Muscle layer of colon (tissue), 2 donors: ENCODE results near the gene CCDC187.

ENCODE experiments used
- H3K27ac ChIP-seq: one replicate; pipeline ENCODE4 v1.7.0; 2013; ENCODE audit warnings: low read depth, mild to moderate bottlenecking, low read length, moderate library complexity
- H3K27me3 ChIP-seq, 2 donors: one replicate each; pipeline ENCODE4 v1.7.0; 2013; ENCODE audit warnings: low read length in 2 of 2, mild to moderate bottlenecking in 2 of 2; ENCODE audit not compliant: insufficient read depth in 2 of 2, control insufficient read depth in 1 of 2
- H3K36me3 ChIP-seq: one replicate; pipeline ENCODE4 v1.7.0; 2013; ENCODE audit warnings: mild to moderate bottlenecking, low read length; ENCODE audit not compliant: insufficient read depth
- H3K4me1 ChIP-seq: one replicate; pipeline ENCODE4 v1.7.0; 2013; ENCODE audit warnings: mild to moderate bottlenecking, low read length; ENCODE audit not compliant: insufficient read depth
- H3K4me3 ChIP-seq, 2 donors: one replicate each; pipeline ENCODE4 v1.7.0; 2013; ENCODE audit warnings: low read length in 2 of 2, low read depth in 1 of 2, mild to moderate bottlenecking in 1 of 2, moderate library complexity in 1 of 2
- H3K9ac ChIP-seq: one replicate; pipeline ENCODE4 v1.7.0; 2013; ENCODE audit warnings: low read length
- H3K9me3 ChIP-seq: one replicate; pipeline ENCODE4 v1.7.0; 2013; ENCODE audit warnings: mild to moderate bottlenecking, low read length
- donor health status: abdominal sarcoma.
- donor health status: Adenocarcinoma of cecum.

CCDC187 gene

DNA sequence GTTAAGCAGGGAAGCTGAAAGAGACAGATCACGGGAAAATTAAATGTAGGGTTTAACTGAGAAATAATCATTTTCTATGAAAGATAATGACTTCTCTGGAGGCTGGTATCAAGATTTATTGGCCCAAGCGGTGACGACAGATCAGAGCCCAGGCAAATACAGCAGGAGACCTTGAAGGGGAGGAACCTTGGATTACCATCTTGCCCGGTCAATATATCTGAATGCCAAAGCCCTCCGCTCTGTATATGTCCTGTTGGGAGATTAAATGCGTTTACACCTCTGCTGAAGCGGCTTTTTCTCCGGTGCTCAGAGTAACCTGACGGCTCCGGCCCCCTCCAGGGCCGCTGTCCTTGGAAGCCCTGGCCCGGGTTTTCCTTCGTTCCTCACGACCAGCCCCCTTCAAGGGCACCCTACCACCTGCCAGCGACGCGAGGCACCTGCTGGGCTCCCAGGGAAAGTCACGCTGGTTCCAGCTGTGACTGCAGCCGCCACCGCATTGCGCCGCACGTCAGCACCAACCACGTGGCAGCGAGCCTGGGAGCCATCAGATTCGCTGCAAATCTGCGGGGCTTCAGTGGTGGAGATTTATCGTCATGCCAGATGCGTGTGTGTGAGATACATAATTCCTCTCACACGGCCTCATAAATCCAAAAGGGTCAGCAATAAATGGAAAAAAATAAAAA is 53.9 kb downstream of the CCDC187 start:
- H3K27ac ChIP-seq = no peak overlapping the region

DNA sequence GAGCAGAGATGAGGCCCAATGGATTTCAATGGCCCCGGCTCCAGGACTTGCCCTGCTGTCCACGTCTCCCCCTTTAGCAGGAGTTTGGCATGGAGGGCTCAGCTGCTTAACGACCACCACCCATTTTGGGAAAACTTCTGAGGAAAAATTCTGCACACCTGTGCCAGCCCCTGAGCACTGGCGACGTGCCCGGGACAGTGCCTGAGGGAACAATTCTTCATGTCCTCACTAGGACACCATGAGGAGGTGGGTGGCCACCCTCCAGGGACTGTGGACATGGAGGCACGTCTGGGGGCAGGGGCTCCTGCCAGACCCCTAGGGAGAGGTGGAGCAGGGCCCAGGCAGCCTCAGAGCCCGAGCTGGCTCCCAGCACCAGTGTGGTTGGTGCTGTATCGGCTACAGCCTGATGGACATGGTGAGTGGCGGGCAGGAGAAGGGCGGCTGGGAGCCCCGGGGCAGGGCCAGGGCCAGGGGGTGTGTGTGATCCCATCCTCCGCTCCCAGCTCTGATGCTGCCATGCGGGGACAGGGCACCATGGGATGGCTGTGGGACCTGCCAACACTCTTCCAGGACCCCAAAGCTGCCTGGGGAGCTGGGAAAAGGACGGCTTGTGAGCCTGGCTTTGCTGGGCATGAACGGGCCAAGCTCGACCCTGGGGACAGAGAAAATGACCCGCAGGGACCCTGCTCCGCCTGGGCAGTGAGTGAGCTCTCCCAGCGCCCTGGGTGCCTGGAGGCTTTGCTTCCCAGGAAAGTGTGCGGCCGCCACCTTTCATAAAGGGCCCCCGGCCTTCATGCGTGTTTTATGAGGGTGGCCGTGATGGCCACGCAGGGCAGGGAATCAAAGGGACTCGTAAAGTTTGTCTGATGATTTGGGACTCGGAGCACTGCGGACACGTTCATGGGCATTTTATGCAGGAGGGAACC is 54.7 kb downstream of the CCDC187 start:
- Histone ChIP-seq H3K4me3 (no peak overlapping the region), H3K4me1 (peaks cover 13% of the 10 kb centered on the region), H3K9ac (no peak overlapping the region), H3K27me3 (peaks cover 0 to 7% of the 10 kb centered on the region in 2 donors), H3K9me3 (no peaks in the 10 kb centered on the region), H3K27ac (no peak overlapping the region), H3K36me3 (no peaks in the 10 kb centered on the region)

More for the DNA sequence above, 53.9 kb downstream of the CCDC187 start:
- no peak overlapping the region for H3K4me3 ChIP-seq
- H3K4me1 ChIP-seq = peaks cover 5% of the 10 kb centered on the region
- H3K36me3 ChIP-seq = no peaks in the 10 kb centered on the region
- H3K9ac ChIP-seq = no peak overlapping the region
- H3K9me3 ChIP-seq = no peaks in the 10 kb centered on the region
- peaks cover 0 to 7% of the 10 kb centered on the region in 2 donors for H3K27me3 ChIP-seq

DNA sequence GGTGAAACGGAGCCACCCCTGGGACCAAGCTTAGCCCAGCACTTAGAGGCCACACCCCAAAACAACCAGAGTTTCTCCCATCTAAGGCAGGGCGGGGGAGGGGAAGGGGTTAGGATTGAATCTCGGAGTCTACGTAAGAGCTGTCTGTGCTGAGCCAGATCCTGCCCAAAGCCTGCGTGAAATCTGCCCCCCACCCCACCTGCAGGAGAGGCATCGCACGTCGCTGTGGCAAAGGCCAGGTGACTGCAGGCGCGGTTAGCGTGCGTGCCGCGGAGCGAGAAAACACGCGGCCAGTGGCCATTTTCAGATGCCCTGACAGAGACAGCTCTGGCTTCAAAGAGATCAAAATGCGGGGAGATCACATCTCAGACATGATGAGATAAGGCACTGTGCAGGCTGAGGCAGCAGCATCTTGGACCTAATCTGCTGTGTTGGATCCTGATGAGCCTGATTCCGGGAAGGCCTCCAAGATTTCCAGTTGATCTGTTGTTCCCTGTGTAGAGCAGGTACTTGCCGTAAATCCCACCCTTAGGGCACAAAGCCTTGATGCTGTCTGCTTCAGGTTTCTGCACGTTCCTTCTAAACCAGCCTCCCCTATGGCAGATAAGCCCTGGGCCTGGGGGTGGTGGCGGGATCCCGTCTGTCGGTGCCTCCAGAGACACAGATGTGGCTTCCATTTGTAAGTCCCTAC is 55.8 kb downstream of the CCDC187 start:
- Histone ChIP-seq H3K27me3 (no peaks in the 10 kb centered on the region), H3K4me1 (peaks cover 17% of the 10 kb centered on the region), H3K9me3 (no peaks in the 10 kb centered on the region), H3K4me3 (no peak overlapping the region), H3K36me3 (no peaks in the 10 kb centered on the region), H3K27ac (no peak overlapping the region), H3K9ac (no peak overlapping the region)

DNA sequence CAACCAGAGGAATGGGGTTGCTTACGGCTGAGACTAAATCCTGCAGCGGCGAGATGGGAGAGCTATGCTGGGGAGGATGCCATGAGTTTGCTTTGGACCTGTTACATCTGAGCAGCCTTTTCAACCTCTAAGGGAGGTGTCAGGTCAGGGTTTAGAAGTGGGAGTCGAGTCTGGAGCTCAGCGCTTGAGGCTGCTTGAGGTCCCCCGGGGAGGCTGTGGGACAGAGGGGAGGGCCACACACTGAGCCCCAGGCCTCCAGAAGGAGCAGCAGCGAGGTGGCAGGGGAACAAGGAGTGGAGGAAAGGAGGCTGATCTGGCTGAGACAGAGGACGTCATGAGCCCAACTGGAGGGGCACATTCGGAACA is 56.4 kb downstream of the CCDC187 start:
- Histone ChIP-seq H3K36me3 (no peaks in the 10 kb centered on the region), H3K27me3 (no peaks in the 10 kb centered on the region), H3K4me1 (peaks cover 17% of the 10 kb centered on the region), H3K9ac (no peak overlapping the region), H3K9me3 (no peaks in the 10 kb centered on the region), H3K4me3 (no peak overlapping the region), H3K27ac (no peak overlapping the region)

DNA sequence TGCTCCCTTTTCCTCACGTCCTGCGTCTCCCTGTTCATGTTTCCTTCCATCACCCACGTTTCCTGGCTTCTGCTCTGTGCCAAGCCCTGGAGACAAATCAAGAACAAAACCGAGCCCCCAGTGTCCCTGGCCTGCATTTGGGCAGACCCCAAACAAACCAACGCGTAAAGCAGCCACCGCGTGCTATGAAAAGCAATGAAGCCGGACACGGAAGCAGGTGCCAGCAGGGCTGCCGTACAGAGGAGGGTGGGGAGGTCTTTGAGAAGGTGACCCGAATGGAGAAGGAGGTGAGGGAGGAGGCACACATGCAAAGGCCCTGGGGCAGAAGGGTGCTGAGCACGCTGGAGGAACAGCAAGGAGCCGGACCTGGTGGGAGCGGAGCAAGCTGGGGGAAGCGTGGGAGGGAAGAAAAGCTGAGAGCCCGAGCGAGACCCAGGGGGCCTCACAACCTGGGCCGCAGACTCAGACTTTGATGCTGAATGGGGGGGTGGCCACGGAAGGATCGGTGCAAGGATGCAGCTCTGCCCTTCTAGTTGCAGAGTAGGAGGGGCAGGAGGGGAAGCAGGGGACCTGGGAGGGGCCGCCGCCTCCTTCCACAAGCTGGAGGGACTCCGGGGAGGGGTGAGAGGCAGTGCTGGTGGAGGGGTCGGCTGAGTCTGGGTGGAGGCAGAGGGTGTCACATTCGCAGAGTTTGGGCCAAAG is 56.9 kb downstream of the CCDC187 start:
- Histone ChIP-seq H3K4me1 (peaks cover 17% of the 10 kb centered on the region), H3K36me3 (no peaks in the 10 kb centered on the region), H3K9ac (no peak overlapping the region), H3K27me3 (no peaks in the 10 kb centered on the region), H3K9me3 (no peaks in the 10 kb centered on the region), H3K4me3 (no peak overlapping the region), H3K27ac (no peak overlapping the region)

DNA sequence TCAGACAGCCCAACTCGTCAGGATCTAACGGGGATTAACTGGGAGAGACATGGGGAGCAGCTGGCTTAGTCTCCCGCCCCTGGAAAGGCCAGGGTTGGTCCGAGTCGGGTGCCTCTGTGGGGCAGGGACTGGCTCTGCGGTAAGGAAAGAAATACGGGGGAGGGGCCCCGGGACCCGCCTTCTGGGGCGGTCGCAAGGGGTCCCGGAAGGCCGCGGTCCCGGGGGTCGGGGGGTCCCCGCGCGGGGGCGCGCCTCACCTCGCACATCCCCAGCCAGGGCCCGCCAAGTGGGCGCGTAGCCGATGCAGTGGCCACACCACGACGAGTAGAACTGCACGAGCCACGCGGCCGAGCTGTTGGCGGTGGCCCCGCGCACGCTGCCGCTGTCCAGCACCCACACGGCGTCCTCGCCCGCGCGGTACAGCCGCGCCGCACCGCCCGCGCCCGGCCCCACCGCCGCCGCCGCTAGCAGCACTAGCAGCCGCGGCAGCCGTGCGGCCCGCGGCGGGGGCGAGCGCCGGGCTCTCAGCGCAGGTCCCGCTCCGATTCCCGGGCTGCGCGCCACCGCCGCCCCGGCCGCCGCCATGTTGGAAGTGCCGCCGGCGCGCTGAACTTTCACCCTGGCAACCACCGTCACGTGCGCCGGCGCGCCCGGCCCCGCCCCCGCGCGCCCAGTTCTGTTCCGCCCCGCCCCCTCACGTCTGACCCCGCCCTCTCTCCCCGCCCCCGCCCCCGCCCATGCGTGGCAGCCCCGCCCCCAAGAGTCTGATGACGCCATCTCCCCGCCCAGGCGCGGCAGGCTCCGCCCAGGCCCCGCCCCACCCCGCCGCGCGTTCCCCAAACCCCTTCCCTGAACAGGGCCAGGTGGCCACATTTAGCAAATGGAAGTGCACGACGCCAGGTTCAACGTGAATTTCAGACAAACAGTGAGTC is 58.4 kb downstream of the CCDC187 start, which contains the start of gene QSOX2:
Gene QSOX2 (minus strand): TSS at position 594 of the 932 bp plus-strand sequence. CDS start 9 bp downstream, at position 585.
- H3K27ac ChIP-seq = peak within 1 kb of the TSS; percentile 61
- H3K4me1 ChIP-seq = peaks cover 17% of the 10 kb centered on the region
- H3K9ac ChIP-seq = peak within 1 kb of the TSS; percentile 64
- peak within 1 kb of the TSS; percentile 60 for H3K4me3 ChIP-seq
- H3K27me3 ChIP-seq = no peaks in the 10 kb centered on the region
- H3K36me3 ChIP-seq = no peaks in the 10 kb centered on the region
- no peaks in the 10 kb centered on the region for H3K9me3 ChIP-seq

DNA sequence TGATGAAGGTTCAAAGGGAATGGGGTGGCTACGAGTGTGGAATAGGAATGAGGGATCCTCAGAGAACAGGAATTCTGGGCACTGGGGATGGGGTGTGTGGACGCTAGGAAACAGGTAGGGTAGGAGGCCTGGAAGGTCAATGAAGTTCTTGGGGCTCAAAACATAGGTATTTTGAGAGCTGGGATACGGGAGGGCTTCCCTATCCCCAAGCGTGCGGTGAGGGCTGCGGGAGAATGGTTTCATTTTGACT is 59.0 kb downstream of the CCDC187 start:
- no peak overlapping the region for H3K27ac ChIP-seq

DNA sequence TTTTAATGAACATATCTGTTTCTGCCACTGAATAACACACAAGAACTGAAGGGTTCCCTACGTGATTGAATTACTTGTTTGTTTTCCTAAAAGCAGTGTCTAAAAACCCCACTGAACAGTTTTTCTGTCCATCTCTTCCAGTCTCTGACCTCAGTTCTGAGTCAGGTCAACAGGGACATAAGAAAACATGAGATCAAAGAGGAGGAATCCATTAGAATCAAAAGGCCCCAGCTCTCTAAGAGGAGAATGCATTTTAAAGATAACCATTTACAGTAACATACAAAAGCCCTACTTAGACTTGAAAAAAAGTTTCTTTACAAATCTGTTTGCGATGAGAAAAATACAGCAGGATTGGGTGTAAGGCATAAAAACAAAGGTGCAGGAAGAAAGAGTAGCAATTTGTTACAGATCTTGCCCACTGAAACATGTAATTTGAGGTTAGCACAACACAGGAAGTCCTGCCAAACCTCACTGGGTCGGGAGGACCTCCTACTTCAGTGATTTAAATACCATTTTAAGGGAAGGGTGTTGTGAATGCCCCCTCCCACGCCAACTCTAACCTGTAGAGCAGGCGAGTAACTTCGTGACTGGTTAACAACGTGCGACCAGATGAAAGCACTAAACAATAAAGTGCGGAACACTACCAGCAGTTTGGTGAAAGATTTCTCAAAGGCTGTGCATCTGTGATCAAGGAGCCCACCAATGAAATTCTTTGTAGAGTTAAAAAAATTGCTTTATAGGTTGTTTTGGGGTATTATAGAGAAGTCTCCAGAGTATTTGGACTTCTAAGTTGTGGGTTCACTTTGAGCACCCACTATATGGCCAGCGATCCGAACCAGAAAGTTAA is 59.5 kb downstream of the CCDC187 start:
- no peaks in the 10 kb centered on the region for H3K36me3 ChIP-seq
- no peaks in the 10 kb centered on the region for H3K9me3 ChIP-seq
- peak overlapping the region; percentile 60 for H3K4me3 ChIP-seq
- peak overlapping the region; percentile 64 for H3K9ac ChIP-seq
- H3K27me3 ChIP-seq = no peaks in the 10 kb centered on the region
- H3K4me1 ChIP-seq = peaks cover 17% of the 10 kb centered on the region
- H3K27ac ChIP-seq = no peak overlapping the region

More for the DNA sequence above, 59.0 kb downstream of the CCDC187 start:
- H3K27me3 ChIP-seq = no peaks in the 10 kb centered on the region
- H3K4me3 ChIP-seq = peak overlapping the region; percentile 60
- no peaks in the 10 kb centered on the region for H3K9me3 ChIP-seq
- H3K36me3 ChIP-seq = no peaks in the 10 kb centered on the region
- H3K9ac ChIP-seq = peak overlapping the region; percentile 64
- H3K4me1 ChIP-seq = peaks cover 17% of the 10 kb centered on the region

DNA sequence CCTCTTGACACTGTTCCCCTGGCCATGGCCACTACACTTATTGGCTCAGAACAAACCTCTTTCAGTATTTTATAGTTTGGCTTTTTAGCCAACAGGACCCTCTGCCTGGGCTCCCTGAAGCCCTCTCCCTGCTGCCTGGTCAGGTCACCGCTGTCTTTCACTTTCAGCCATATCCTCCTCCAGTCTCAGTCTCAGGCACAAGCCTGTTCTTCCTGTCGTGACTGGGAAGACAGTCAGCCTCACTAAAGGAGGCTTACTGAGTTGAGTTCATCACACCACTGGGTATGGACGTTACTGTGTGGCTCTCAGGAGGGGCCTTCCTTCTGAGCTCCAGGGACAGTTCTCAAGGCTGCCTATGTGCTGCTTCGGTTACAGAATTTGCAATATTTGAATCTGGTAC is 60.3 kb downstream of the CCDC187 start:
- Histone ChIP-seq H3K4me3 (no peak overlapping the region), H3K27ac (no peak overlapping the region), H3K4me1 (peaks cover 17% of the 10 kb centered on the region), H3K36me3 (no peaks in the 10 kb centered on the region), H3K27me3 (no peaks in the 10 kb centered on the region), H3K9ac (no peak overlapping the region), H3K9me3 (no peaks in the 10 kb centered on the region)
